SJSA1 (cell line): Measurements from ENCODE around the gene OCIAD2. TPM values are rescaled to one million over a fixed set of nuclear protein-coding genes. Genes with fewer than 3 reads are reported as not detected.
"Not testable (repeated sequence)": the region's sequence is repeated elsewhere in the genome, so short reads cannot be mapped to it uniquely, and the experiment has no call there.

Source experiments
- DNase-seq, 2 experiments: peaks; one replicate each; pipeline ENCODE4 v3.0.0-alpha.2; 2015 to 2020; ENCODE audit warnings: low spot score in 2 of 2, low read depth in 1 of 2
- H3K27ac ChIP-seq: fragments of 250-450 bp; sonication (Bioruptor Pico); 2 replicates; pipeline ENCODE4 v1.5.1; 2020; ENCODE audit warnings: mild to moderate bottlenecking, moderate library complexity
- H3K27me3 ChIP-seq: fragments of 250-450 bp; sonication (Bioruptor Pico); replicated peaks from 2 replicates; pipeline ENCODE4 v1.5.1; 2020; ENCODE audit warnings: mild to moderate bottlenecking, moderate library complexity
- H3K36me3 ChIP-seq: fragments of 250-450 bp; sonication (Bioruptor Pico); 2 replicates; pipeline ENCODE4 v1.5.1; 2020; ENCODE audit warnings: mild to moderate bottlenecking
- H3K4me1 ChIP-seq: fragments of 250-450 bp; sonication (Bioruptor Pico); replicated peaks from 2 replicates; pipeline ENCODE4 v1.6.1; 2021; ENCODE audit warnings: mild to moderate bottlenecking
- H3K4me3 ChIP-seq: fragments of 250-450 bp; sonication (Bioruptor Pico); 2 replicates; pipeline ENCODE4 v1.5.1; 2020; ENCODE audit warnings: mild to moderate bottlenecking
- H3K9me3 ChIP-seq: fragments of 250-450 bp; sonication (Bioruptor Pico); replicated peaks from 2 replicates; pipeline ENCODE4 v1.5.1; 2020; ENCODE audit warnings: mild to moderate bottlenecking
- total RNA-seq: library from RNA; depleted of rRNA; stranded (reverse); fragments of >200 nt; shearing (Covaris generic); gene quantifications from 2 replicates; pipeline ENCODE4 v1.2.3, GENCODE V29; 2014; rRNA removed

OCIAD2 gene
- total RNA-seq, 1 experiment from 2014 or later = 14.3 TPM

- Histone ChIP-seq H3K4me1 (no peaks in the 10 kb centered on the region), H3K27me3 (no peaks in the 10 kb centered on the region), H3K4me3 (no peak overlapping the region), H3K27ac (no peak overlapping the region), H3K36me3 (no peaks in the 10 kb centered on the region), H3K9me3 (no peaks in the 10 kb centered on the region)
- DNase-seq = no peak
These were observed 48.4 kb downstream of the OCIAD2 start for GRCh38 chr4:48858130-48858529.

GRCh38 chr4:48854982-48855381 is 51.6 kb downstream of the OCIAD2 start:
- Histone ChIP-seq H3K4me1 (no peaks in the 10 kb centered on the region), H3K36me3 (peaks cover 5% of the 10 kb centered on the region; the same call in 1 of the 2 replicates), H3K9me3 (no peaks in the 10 kb centered on the region), H3K4me3 (no peak overlapping the region), H3K27ac (no peak overlapping the region), H3K27me3 (no peaks in the 10 kb centered on the region)
- DNase-seq = no peak

GRCh38 chr4:48854395-48854683 is 52.2 kb downstream of the OCIAD2 start:
- Histone ChIP-seq H3K27ac (no peak overlapping the region), H3K27me3 (no peaks in the 10 kb centered on the region), H3K4me1 (no peaks in the 10 kb centered on the region), H3K36me3 (peaks cover 5% of the 10 kb centered on the region; the same call in 1 of the 2 replicates), H3K9me3 (no peaks in the 10 kb centered on the region), H3K4me3 (no peak overlapping the region)
- DNase-seq = no peak

- H3K4me3 ChIP-seq = no peak overlapping the region
- no peaks in the 10 kb centered on the region for H3K4me1 ChIP-seq
- H3K36me3 ChIP-seq = peaks cover 6% of the 10 kb centered on the region; the same call in 1 of the 2 replicates
- no peaks in the 10 kb centered on the region for H3K9me3 ChIP-seq
- DNase-seq = no peak
- H3K27ac ChIP-seq = no peak overlapping the region
- no peaks in the 10 kb centered on the region for H3K27me3 ChIP-seq
These were observed 52.8 kb downstream of the OCIAD2 start for GRCh38 chr4:48853604-48854394.

GRCh38 chr4:48851651-48852050 is 54.9 kb downstream of the OCIAD2 start:
- no peaks in the 10 kb centered on the region for H3K4me1 ChIP-seq
- H3K9me3 ChIP-seq = no peaks in the 10 kb centered on the region

GRCh38 chr4:48848799-48849198 is 57.8 kb downstream of the OCIAD2 start:
- peaks cover 13% of the 10 kb centered on the region; the same call in 1 of the 2 replicates for H3K36me3 ChIP-seq
- H3K4me3 ChIP-seq, H3K9me3 ChIP-seq, H3K27me3 ChIP-seq, H3K4me1 ChIP-seq, DNase-seq, H3K27ac ChIP-seq: not testable (repeated sequence)

More at GRCh38 chr4:48851651-48852050, 54.9 kb downstream of the OCIAD2 start:
- H3K36me3 ChIP-seq = peaks cover 8% of the 10 kb centered on the region; the same call in 1 of the 2 replicates
- H3K27ac ChIP-seq = no peak overlapping the region
- no peak overlapping the region for H3K4me3 ChIP-seq
- no peak for DNase-seq
- H3K27me3 ChIP-seq = no peaks in the 10 kb centered on the region

- no peak for DNase-seq
- H3K27ac ChIP-seq = no peak overlapping the region
These were observed 61.7 kb downstream of the OCIAD2 start for GRCh38 chr4:48844843-48845242.

GRCh38 chr4:48841045-48841827 is 65.3 kb downstream of the OCIAD2 start:
- H3K9me3 ChIP-seq = no peaks in the 10 kb centered on the region
- H3K27me3 ChIP-seq = no peaks in the 10 kb centered on the region
- no peak overlapping the region for H3K4me3 ChIP-seq
- peaks cover 21% of the 10 kb centered on the region for H3K36me3 ChIP-seq
- no peak overlapping the region for H3K27ac ChIP-seq
- DNase-seq = no peak
- H3K4me1 ChIP-seq = no peaks in the 10 kb centered on the region

More at GRCh38 chr4:48844843-48845242, 61.7 kb downstream of the OCIAD2 start:
- no peaks in the 10 kb centered on the region for H3K9me3 ChIP-seq
- peaks cover 13% of the 10 kb centered on the region for H3K36me3 ChIP-seq
- H3K27me3 ChIP-seq = no peaks in the 10 kb centered on the region
- H3K4me3 ChIP-seq = no peak overlapping the region
- no peaks in the 10 kb centered on the region for H3K4me1 ChIP-seq

- Histone ChIP-seq H3K4me1 (no peaks in the 10 kb centered on the region), H3K4me3 (no peak overlapping the region), H3K27ac (no peak overlapping the region), H3K9me3 (no peaks in the 10 kb centered on the region), H3K36me3 (peaks cover 35% of the 10 kb centered on the region), H3K27me3 (no peaks in the 10 kb centered on the region)
- no peak for DNase-seq
These were observed 69.9 kb downstream of the OCIAD2 start for GRCh38 chr4:48836658-48837057.

Other genes with a start within 250 kb of the OCIAD2 start
- 17.4 and 28.5 TPM in 2 replicates for gene FRYL, start 126.5 kb downstream of the OCIAD2 start, total RNA-seq
- 51.8 and 54.6 TPM in 2 replicates for gene OCIAD1, start 75.7 kb downstream of the OCIAD2 start, total RNA-seq
- gene CWH43, start 79.5 kb upstream of the OCIAD2 start, total RNA-seq = not detected in 2 replicates